Hepatocyte (in vitro differentiated cells): ENCODE results near the gene MUC5AC. TPM values are rescaled to one million over a fixed set of nuclear protein-coding genes. Genes with fewer than 3 reads are reported as not detected.

Experiments used
- DNase-seq: peaks from one replicate; pipeline ENCODE4 v3.0.0-alpha.2; 2016; ENCODE audit warnings: low spot score
- H2AFZ ChIP-seq: fragments of 200-600 bp; sonication (generic); 2 replicates; pipeline ENCODE4 v1.6.0; 2016; ENCODE audit warnings: antibody characterized with exemption, mild to moderate bottlenecking
- H3K27ac ChIP-seq: fragments of 200-600 bp; sonication (generic); 2 replicates; pipeline ENCODE4 v1.5.1; 2016; ENCODE audit warnings: mild to moderate bottlenecking
- H3K27me3 ChIP-seq: fragments of 200-600 bp; sonication (generic); 2 replicates; pipeline ENCODE4 v1.6.1; 2016
- H3K36me3 ChIP-seq: fragments of 200-600 bp; sonication (generic); replicated peaks from 2 replicates; pipeline ENCODE4 v1.5.1; 2016; ENCODE audit warnings: low read depth; ENCODE audit not compliant: insufficient read depth
- H3K4me1 ChIP-seq: fragments of 200-600 bp; sonication (generic); 2 replicates; pipeline ENCODE4 v1.5.1; 2016; ENCODE audit warnings: mild to moderate bottlenecking, moderate library complexity; ENCODE audit not compliant: insufficient read depth
- H3K4me2 ChIP-seq: fragments of 200-600 bp; sonication (generic); 2 replicates; pipeline ENCODE4 v1.6.0; 2016
- H3K4me3 ChIP-seq: fragments of 200-600 bp; sonication (generic); 2 replicates; pipeline ENCODE4 v1.5.1; 2016; ENCODE audit warnings: mild to moderate bottlenecking
- H3K79me2 ChIP-seq: fragments of 200-600 bp; sonication (generic); 2 replicates; pipeline ENCODE4 v1.6.0; 2017; ENCODE audit warnings: mild to moderate bottlenecking
- H3K9me2 ChIP-seq: fragments of 200-600 bp; sonication (generic); replicated peaks from 2 replicates; pipeline ENCODE4 v1.6.0; 2017; ENCODE audit warnings: mild to moderate bottlenecking; ENCODE audit not compliant: insufficient read depth
- H3K9me3 ChIP-seq: fragments of 200-600 bp; sonication (generic); 2 replicates; pipeline ENCODE4 v1.5.1; 2016; ENCODE audit warnings: low read depth, mild to moderate bottlenecking
- H4K20me1 ChIP-seq: fragments of 200-600 bp; sonication (generic); 2 replicates; pipeline ENCODE4 v1.6.0; 2016; ENCODE audit warnings: mild to moderate bottlenecking; ENCODE audit not compliant: insufficient read depth, poor library complexity, severe bottlenecking
- CTCF ChIP-seq: fragments of 200-600 bp; sonication (generic); IDR thresholded peaks from 2 replicates; pipeline ENCODE4 v1.5.1; 2016; ENCODE audit warnings: antibody characterized with exemption, mild to moderate bottlenecking; ENCODE audit not compliant: poor library complexity
- EZH2 ChIP-seq: fragments of 200-600 bp; sonication (generic); IDR thresholded peaks from 2 replicates; pipeline ENCODE4 v1.6.1; 2016; ENCODE audit warnings: antibody characterized with exemption, mild to moderate bottlenecking, borderline replicate concordance
- EZH2phosphoT487 ChIP-seq: fragments of 200-600 bp; sonication (generic); IDR thresholded peaks from one replicate; pipeline ENCODE4 v1.6.1; 2018; ENCODE audit warnings: antibody characterized with exemption, mild to moderate bottlenecking, low read depth, moderate library complexity; ENCODE audit not compliant: unreplicated experiment, severe bottlenecking
- WGBS: methylation state at CpG from one replicate; pipeline ENCODE4 v1.1.6; 2016; ENCODE audit warnings: low lambda C conversion rate; ENCODE audit errors: missing lambda C conversion rate; 5-methylcytosine and 5-hydroxymethylcytosine counted together
- polyA plus RNA-seq: library from polyadenylated mRNA; unstranded; fragments of >200 nt; fragmentation: Nextera tagmentation; extraction: Ambion mirVana; gene quantifications from 2 replicates; pipeline ENCODE4 v1.2.1, GENCODE V29; 2016
- total RNA-seq: library from RNA; depleted of rRNA; stranded (reverse); fragments of >200 nt; gene quantifications from 2 replicates; pipeline ENCODE4 v1.2.3, GENCODE V29; 2014

The MUC5AC gene
- total and polyA plus RNA-seq, 2 experiments from 2014 or later: 0.07 to 0.08 TPM

DNA sequence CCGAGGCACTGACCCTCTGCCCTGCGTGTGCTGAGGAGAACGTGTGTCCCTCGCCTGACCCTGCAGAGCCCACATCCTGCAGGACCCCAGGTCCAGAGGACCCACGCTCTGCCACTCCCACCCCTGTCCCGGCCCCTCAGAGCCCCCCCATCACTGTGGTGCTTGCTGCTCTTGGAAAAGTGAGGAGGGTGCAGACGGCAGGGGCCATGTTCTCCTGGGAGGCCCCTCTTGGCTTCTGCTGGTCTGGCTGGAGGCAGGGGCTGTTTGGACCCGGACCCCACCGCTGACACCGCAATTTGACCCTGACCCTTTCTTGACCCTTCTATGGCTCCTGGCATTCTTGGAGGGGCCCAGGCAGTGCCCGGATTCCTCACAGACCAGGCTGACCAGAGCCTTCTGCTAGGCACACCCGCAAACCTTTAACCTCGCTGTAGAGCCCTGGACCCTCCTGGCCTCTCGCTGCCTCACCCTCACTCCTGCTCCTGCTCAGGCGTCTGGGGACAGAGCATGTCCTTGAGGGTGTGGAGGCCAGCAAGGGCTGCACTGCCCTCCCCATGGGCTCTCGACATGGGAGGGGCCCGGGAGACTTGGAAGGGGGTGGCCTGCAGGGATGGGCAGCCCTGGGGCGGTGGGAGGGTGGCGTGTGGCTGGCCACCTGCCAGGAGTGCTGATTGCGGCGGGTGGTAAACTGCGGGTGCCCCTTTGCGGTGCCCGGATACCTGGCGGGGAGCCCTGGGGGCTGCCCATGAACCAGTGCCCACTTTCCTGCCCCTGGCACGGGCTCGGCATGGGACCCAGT is 37.0 kb upstream of the MUC5AC start:
- H4K20me1 ChIP-seq: no peaks in the 10 kb centered on the region
- H3K27me3 ChIP-seq: no peaks in the 10 kb centered on the region
- no peak for TF ChIP-seq EZH2
- TF ChIP-seq EZH2phosphoT487: no peak
- TF ChIP-seq CTCF: no peak
- no peaks in the 10 kb centered on the region for H3K9me2 ChIP-seq
- no peak overlapping the region for H3K4me3 ChIP-seq
- no peak overlapping the region for H3K4me2 ChIP-seq
- no peaks in the 10 kb centered on the region for H3K79me2 ChIP-seq
- H3K36me3 ChIP-seq: no peaks in the 10 kb centered on the region
- no peak overlapping the region for H3K27ac ChIP-seq
- no peaks in the 10 kb centered on the region for H3K4me1 ChIP-seq
- H3K9me3 ChIP-seq: no peaks in the 10 kb centered on the region
- no peak for DNase-seq
- H2AFZ ChIP-seq: no peak overlapping the region
- 87% methylated on average over 17 of the region's 27 CpGs for WGBS

- no peaks in the 10 kb centered on the region for H3K9me3 ChIP-seq
- no peak overlapping the region for H3K27ac ChIP-seq
- WGBS: 93% methylated on average over 14 of the region's 19 CpGs
- no peaks in the 10 kb centered on the region for H4K20me1 ChIP-seq
- no peaks in the 10 kb centered on the region for H3K4me1 ChIP-seq
- H2AFZ ChIP-seq: no peak overlapping the region
- H3K27me3 ChIP-seq: no peaks in the 10 kb centered on the region
- no peak overlapping the region for H3K4me2 ChIP-seq
- H3K9me2 ChIP-seq: no peaks in the 10 kb centered on the region
- H3K79me2 ChIP-seq: no peaks in the 10 kb centered on the region
- no peak for TF ChIP-seq CTCF
- TF ChIP-seq EZH2: no peak
- TF ChIP-seq EZH2phosphoT487: no peak
- no peak overlapping the region for H3K4me3 ChIP-seq
- no peak for DNase-seq
- no peaks in the 10 kb centered on the region for H3K36me3 ChIP-seq
Measured at GRCh38 chr11:1121331-1121812, 36.4 kb upstream of the MUC5AC start.

DNA sequence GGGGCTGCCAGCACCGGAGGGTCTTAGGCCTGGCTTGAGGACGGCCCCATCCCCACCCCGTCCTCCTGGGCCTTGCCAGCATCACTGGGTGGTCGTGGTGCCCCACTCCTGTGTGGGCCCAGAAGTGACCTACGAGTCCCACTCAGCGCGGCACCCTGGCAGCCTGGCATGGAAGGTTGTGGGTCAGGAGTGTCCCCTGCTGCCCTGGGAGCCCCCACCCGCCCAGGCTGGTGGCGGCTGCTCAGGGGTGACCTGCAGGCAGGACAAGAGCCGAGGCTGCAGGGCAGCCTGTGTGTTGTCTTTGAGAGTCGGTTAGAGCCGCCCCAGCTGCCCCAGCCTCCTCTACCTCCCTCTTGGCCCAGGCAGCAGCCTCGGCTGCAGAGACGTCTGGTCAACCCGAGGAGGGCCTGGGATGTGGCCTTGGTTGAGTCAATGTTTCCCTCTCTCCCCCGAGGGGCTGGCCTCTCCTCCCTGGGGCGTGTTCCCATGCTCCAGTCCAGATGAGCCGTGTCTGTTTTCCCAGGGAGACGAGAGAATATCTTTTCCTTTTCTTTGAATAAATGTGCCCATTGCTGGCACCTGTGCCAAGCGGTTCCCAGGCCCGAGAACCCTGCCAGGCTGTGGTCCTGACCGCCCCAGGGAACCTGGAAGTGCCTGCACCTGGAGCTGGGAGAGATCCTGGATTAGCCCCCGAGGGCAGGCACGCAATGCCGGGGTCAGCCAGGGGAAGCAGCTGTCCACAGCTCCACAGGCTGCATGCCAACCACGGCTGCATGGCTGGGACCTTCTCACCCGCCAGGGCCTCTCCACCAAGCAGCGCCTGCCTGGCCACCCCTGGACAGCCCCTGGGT is 35.7 kb upstream of the MUC5AC start:
- Histone ChIP-seq H3K79me2 (no peaks in the 10 kb centered on the region), H3K4me1 (no peaks in the 10 kb centered on the region), H3K27me3 (no peaks in the 10 kb centered on the region), H3K9me2 (no peaks in the 10 kb centered on the region), H3K4me3 (no peak overlapping the region), H4K20me1 (no peaks in the 10 kb centered on the region), H3K9me3 (no peaks in the 10 kb centered on the region), H3K36me3 (no peaks in the 10 kb centered on the region), H3K27ac (no peak overlapping the region), H2AFZ (no peak overlapping the region), H3K4me2 (no peak overlapping the region)
- DNase-seq: no peak
- WGBS: 88% methylated on average over 27 of the region's 28 CpGs
- TF ChIP-seq EZH2 (no peak), CTCF (no peak), EZH2phosphoT487 (no peak)
